Measurements from ENCODE around the gene DNAH10. TPM values are rescaled to one million over a fixed set of nuclear protein-coding genes. Genes with fewer than 3 reads are reported as not detected.

The DNAH10 gene
- total and polyA plus RNA-seq, 2 donors from 2014 or later, result 0.24 to 0.28 TPM

DNA sequence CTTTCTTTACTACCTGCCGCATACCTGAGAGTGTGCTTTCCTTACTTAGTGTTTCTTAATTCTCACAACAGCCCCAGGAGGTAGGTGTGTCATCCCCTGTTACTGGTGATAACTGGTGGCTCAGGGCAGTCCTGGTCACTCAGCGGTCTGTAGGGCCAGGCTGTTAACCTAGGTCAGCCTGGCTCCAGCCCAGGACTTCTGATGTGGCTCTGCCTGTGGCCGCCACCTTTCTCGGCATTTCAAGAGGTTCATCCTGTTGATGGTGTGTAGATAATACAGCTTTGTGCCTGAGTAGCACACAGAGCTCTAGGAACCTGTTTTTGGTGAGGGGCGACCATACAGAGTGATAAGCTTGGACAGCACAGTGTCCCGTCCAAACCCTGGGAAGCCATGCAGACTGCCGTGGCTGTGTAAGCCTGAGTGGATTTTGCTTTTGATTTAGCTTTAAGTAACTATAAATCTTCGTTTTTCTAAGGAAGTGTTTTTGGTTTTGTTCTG, 11.9 kb upstream of the DNAH10 start:
- Histone ChIP-seq H3K9me3 (ENCODE audit: control insufficient read depth in 2 of 3, insufficient read depth in 1 of 3, low read length in 3 of 3) (no peaks in the 10 kb centered on the region), H3K4me3 (ENCODE audit: low read length in 3 of 3) (no peak overlapping the region), H3K27ac (ENCODE audit: low read depth in 2 of 2, low read length in 2 of 2) (no peak overlapping the region), H3K4me1 (ENCODE audit: control insufficient read depth in 2 of 3, insufficient read depth in 2 of 3, low read depth in 1 of 3, low read length in 3 of 3) (no peaks in the 10 kb centered on the region), H3K27me3 (ENCODE audit: control insufficient read depth, insufficient read depth, low read length) (no peaks in the 10 kb centered on the region), H3K36me3 (ENCODE audit: control insufficient read depth in 2 of 3, insufficient read depth in 3 of 3, low read length in 3 of 3) (peaks cover 0 to 30% (median 15%) of the 10 kb centered on the region in 3 donors), H3K9ac (ENCODE audit: low read length in 3 of 3) (no peak overlapping the region)
- TF ChIP-seq, protein P1, sequence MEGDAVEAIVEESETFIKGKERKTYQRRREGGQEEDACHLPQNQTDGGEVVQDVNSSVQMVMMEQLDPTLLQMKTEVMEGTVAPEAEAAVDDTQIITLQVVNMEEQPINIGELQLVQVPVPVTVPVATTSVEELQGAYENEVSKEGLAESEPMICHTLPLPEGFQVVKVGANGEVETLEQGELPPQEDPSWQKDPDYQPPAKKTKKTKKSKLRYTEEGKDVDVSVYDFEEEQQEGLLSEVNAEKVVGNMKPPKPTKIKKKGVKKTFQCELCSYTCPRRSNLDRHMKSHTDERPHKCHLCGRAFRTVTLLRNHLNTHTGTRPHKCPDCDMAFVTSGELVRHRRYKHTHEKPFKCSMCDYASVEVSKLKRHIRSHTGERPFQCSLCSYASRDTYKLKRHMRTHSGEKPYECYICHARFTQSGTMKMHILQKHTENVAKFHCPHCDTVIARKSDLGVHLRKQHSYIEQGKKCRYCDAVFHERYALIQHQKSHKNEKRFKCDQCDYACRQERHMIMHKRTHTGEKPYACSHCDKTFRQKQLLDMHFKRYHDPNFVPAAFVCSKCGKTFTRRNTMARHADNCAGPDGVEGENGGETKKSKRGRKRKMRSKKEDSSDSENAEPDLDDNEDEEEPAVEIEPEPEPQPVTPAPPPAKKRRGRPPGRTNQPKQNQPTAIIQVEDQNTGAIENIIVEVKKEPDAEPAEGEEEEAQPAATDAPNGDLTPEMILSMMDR (IDR thresholded peaks at IDR 0.05; ENCODE audit: borderline replicate concordance, extremely low read depth, insufficient read depth), result no peak
- DNase-seq, result no peak
- intact Hi-C loops (cut with DNase I), result no loop called here
- FAIRE-seq, result no peak

DNA sequence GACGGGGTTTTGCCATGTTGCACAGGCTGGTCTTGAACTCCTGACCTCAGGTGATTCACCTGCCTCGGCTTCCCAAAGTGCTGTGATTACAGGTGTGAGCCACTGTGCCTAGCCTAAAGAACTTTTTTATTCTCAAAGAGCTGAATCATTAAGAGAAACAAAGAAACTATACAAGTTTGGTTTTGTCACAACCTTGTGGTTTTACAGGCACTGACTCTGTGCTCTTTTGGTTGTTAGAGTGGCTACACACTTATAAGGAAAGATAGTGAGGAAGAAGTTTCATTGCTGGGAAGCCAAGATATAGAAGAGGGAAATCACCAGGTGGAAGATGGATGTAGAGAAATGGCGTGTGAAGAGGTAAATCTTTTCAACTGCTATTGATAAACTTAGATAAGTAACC, 10.1 kb upstream of the DNAH10 start:
- no peak overlapping the region for H3K27ac ChIP-seq (ENCODE audit: low read depth in 2 of 2, low read length in 2 of 2)
- intact Hi-C loops (cut with DNase I), result no loop called here
- no peaks in the 10 kb centered on the region for H3K4me1 ChIP-seq (ENCODE audit: control insufficient read depth in 2 of 3, insufficient read depth in 2 of 3, low read depth in 1 of 3, low read length in 3 of 3)
- H3K9ac ChIP-seq (ENCODE audit: low read length in 3 of 3), result no peak overlapping the region
- peaks cover 0 to 30% (median 14%) of the 10 kb centered on the region in 3 donors for H3K36me3 ChIP-seq (ENCODE audit: control insufficient read depth in 2 of 3, insufficient read depth in 3 of 3, low read length in 3 of 3)
- no peaks in the 10 kb centered on the region for H3K27me3 ChIP-seq (ENCODE audit: control insufficient read depth, insufficient read depth, low read length)
- TF ChIP-seq, protein P1 (IDR thresholded peaks at IDR 0.05; ENCODE audit: borderline replicate concordance, extremely low read depth, insufficient read depth), result no peak
- H3K9me3 ChIP-seq (ENCODE audit: control insufficient read depth in 2 of 3, insufficient read depth in 1 of 3, low read length in 3 of 3), result no peaks in the 10 kb centered on the region
- no peak overlapping the region for H3K4me3 ChIP-seq (ENCODE audit: low read length in 3 of 3)
- DNase-seq, result no peak
- no peak for FAIRE-seq

DNA sequence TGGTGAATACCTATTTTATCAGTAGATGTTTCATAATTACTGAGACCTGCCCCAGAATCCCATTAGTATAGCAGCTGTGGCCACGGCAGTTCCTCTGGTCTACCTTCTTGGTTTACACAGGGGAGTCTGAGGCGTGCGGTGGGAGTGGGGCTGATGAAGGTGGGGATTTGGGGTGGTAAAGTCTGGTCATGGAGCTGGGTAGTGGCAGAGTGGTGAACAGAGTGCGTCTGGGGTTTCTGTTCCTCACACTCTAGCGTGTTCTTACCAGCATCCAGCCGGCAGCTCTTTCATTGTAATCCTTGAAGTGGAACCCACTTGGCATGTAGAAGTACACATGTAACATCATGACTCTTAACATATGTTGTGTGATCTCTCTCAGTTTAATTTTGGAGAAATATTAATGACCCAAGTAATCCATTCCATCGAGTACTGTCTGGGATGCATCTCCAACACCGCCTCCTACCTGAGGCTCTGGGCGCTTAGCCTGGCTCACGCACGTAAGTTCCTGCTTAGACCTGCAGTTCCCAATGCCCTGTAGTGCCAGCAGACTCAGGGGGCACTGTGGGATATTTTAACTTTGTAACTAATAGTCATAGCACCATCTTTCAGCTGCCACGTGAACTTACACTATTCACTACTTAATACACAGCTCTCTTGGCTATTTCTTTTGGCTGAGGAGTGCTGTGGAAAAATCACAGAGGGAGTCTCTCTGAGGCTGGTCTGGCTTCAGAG, 7.9 kb upstream of the DNAH10 start:
- Histone ChIP-seq H3K9me3 (ENCODE audit: control insufficient read depth in 2 of 3, insufficient read depth in 1 of 3, low read length in 3 of 3) (no peaks in the 10 kb centered on the region), H3K27ac (ENCODE audit: low read depth in 2 of 2, low read length in 2 of 2) (no peak overlapping the region), H3K4me3 (ENCODE audit: low read length in 3 of 3) (no peak overlapping the region), H3K4me1 (ENCODE audit: control insufficient read depth in 2 of 3, insufficient read depth in 2 of 3, low read depth in 1 of 3, low read length in 3 of 3) (no peaks in the 10 kb centered on the region), H3K9ac (ENCODE audit: low read length in 3 of 3) (no peak overlapping the region), H3K36me3 (ENCODE audit: control insufficient read depth in 2 of 3, insufficient read depth in 3 of 3, low read length in 3 of 3) (peaks cover 0 to 20% (median 13%) of the 10 kb centered on the region in 3 donors), H3K27me3 (ENCODE audit: control insufficient read depth, insufficient read depth, low read length) (no peaks in the 10 kb centered on the region)
- intact Hi-C loops (cut with DNase I), result no loop called here
- TF ChIP-seq, protein P1 (IDR thresholded peaks at IDR 0.05; ENCODE audit: borderline replicate concordance, extremely low read depth, insufficient read depth), result no peak
- DNase-seq, result no peak
- no peak for FAIRE-seq
